Esophagus squamous epithelium (tissue), 4 donors: ENCODE measurements around the gene PRSS36.

Source experiments
- CTCF ChIP-seq, 6 experiments: fragments of 450-650 bp in 4 of 6; fragments of 200-600 bp in 2 of 6; sonication (generic) in 2 of 6; IDR thresholded peaks; one replicate each; pipeline ENCODE4 v1.5.1; 2016 to 2019; ENCODE audit warnings: antibody characterized with exemption in 6 of 6, mild to moderate bottlenecking in 4 of 6, moderate library complexity in 4 of 6
- POLR2A ChIP-seq, 4 donors: fragments of 450-650 bp; IDR thresholded peaks; one replicate each; pipeline ENCODE4 v1.6.1; 2017; ENCODE audit warnings: antibody characterized with exemption in 4 of 4, mild to moderate bottlenecking in 4 of 4, moderate library complexity in 3 of 4

- TF ChIP-seq CTCF (IDR thresholded peaks at IDR 0.05) (no peak), POLR2A (IDR thresholded peaks at IDR 0.05) (no peak)
Observed at GRCh38 chr16:31134091-31134571, 15.7 kb downstream of the PRSS36 start.
